ENCODE measurements around the gene PXMP4.
"Not testable (repeated sequence)": the region's sequence is repeated elsewhere in the genome, so short reads cannot be mapped to it uniquely, and the experiment has no call there.

The PXMP4 gene

DNA sequence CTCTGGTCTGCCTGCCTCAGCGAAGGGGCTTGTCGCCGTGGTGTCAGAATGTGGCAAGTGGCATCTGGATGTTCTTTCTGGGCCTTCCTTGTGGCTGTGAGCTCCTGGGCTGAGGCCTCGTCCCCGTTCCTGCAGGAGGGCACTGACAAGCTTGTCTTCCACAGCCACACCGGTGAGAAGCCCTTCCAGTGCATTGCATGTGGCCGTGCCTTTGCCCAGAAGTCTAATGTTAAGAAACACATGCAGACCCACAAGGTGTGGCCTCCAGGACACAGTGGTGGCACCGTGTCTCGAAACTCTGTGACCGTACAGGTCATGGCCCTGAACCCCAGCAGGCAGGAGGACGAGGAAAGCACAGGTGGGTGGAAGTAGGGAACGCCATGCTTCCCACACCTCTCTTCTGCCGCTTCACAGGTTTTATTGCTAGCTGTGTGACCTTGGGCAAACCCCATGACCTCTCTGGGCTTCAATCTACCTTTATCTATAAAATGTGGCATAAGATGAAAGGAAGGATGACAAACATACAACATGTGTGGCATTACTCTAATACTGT lies 41.7 kb upstream of the PXMP4 start:
- Mint-ChIP-seq H3K4me1 (no peaks in the 10 kb centered on the region), H3K36me3 (ENCODE audit: low read depth) (peaks cover 27% of the 10 kb centered on the region), H3K4me3 (no peak overlapping the region), H3K27ac (no peak overlapping the region), H3K27me3 (ENCODE audit: low read depth) (no peaks in the 10 kb centered on the region), H3K9me3 (peaks cover 5% of the 10 kb centered on the region)
- TF ChIP-seq, protein P1, sequence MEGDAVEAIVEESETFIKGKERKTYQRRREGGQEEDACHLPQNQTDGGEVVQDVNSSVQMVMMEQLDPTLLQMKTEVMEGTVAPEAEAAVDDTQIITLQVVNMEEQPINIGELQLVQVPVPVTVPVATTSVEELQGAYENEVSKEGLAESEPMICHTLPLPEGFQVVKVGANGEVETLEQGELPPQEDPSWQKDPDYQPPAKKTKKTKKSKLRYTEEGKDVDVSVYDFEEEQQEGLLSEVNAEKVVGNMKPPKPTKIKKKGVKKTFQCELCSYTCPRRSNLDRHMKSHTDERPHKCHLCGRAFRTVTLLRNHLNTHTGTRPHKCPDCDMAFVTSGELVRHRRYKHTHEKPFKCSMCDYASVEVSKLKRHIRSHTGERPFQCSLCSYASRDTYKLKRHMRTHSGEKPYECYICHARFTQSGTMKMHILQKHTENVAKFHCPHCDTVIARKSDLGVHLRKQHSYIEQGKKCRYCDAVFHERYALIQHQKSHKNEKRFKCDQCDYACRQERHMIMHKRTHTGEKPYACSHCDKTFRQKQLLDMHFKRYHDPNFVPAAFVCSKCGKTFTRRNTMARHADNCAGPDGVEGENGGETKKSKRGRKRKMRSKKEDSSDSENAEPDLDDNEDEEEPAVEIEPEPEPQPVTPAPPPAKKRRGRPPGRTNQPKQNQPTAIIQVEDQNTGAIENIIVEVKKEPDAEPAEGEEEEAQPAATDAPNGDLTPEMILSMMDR (IDR thresholded peaks at IDR 0.05; ENCODE audit: unreplicated experiment in 3 of 3) = no peak

DNA sequence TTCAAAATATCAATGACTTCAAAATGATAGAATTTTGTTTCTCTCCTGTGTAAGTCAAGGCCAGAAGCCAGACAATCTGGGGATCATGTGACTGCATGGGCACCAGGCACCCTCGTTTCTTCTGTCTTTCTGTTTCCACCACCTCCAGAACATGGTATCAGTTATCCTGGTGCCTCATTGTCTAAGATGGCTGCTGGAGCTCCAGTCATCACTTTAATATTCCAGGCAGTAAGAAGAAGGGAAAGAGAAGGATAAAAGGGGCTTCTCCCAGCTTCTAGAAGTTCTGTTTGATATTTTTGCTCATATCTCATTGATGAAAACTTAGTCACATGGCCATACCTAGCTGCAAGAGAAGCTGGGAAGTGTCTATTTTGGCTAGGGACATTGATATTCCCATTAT lies 37.3 kb upstream of the PXMP4 start:
- Mint-ChIP-seq H3K27ac (no peak overlapping the region), H3K4me3 (no peak overlapping the region), H3K36me3 (ENCODE audit: low read depth) (peaks cover 33% of the 10 kb centered on the region), H3K9me3 (peaks cover 5% of the 10 kb centered on the region), H3K4me1 (no peaks in the 10 kb centered on the region), H3K27me3 (ENCODE audit: low read depth) (no peaks in the 10 kb centered on the region)
- TF ChIP-seq, protein P1 (IDR thresholded peaks at IDR 0.05; ENCODE audit: unreplicated experiment in 3 of 3) = no peak

DNA sequence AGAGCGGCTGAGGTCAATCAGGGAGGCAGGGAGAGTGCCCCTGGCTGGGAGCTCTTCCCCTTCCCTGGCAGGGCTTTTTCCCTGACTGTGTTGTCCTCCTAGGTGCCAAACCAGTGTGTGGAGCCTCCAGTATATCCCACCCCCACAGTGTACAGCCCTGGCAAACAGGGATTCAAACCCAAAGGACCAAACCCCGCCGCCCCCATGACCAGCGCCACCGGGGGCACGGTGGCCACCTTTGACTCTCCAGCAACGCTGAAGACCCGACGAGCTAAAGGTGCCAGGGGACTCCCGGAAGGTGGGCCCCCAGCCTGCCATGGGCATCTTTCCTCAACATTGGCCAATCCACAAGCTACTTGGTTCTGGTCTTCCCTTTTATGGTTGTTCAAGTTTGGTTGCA lies 36.9 kb upstream of the PXMP4 start:
- no peaks in the 10 kb centered on the region for H3K27me3 Mint-ChIP-seq (ENCODE audit: low read depth)
- TF ChIP-seq, protein P1 (IDR thresholded peaks at IDR 0.05; ENCODE audit: unreplicated experiment in 3 of 3) = no peak
- no peaks in the 10 kb centered on the region for H3K4me1 Mint-ChIP-seq
- H3K9me3 Mint-ChIP-seq = peaks cover 5% of the 10 kb centered on the region
- no peak overlapping the region for H3K27ac Mint-ChIP-seq
- no peak overlapping the region for H3K4me3 Mint-ChIP-seq
- peaks cover 31% of the 10 kb centered on the region for H3K36me3 Mint-ChIP-seq (ENCODE audit: low read depth)

DNA sequence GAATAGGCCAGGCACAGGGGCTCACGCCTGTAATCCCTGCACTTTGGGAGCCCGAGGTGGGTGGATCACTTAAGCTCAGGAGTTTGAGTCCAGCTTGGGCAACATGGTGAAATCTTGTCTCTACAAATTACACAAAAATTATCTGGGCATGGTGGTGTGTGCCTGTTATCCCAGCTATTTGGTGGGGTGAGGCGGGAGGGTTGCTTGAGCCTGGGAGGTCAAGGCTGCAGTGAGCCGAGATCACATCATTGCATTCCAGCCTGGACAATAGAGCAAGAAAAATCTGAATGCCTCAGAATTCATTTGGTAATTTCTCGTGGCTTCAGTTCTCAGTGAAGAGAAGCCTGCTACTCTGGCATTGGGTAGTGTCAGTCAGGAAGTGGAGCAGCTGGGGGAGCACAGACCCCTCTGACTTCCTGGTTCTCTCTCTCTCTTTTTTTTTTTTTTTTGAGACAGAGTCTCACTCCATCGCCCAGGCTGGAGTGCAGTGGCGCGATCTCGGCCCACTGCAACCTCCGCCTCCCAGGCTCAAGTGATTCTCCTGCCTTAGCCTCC lies 35.9 kb upstream of the PXMP4 start:
- not testable (repeated sequence) for H3K27ac Mint-ChIP-seq; H3K4me1 Mint-ChIP-seq; H3K27me3 Mint-ChIP-seq (ENCODE audit: low read depth); H3K4me3 Mint-ChIP-seq; H3K9me3 Mint-ChIP-seq
- H3K36me3 Mint-ChIP-seq (ENCODE audit: low read depth) = peaks cover 27% of the 10 kb centered on the region

DNA sequence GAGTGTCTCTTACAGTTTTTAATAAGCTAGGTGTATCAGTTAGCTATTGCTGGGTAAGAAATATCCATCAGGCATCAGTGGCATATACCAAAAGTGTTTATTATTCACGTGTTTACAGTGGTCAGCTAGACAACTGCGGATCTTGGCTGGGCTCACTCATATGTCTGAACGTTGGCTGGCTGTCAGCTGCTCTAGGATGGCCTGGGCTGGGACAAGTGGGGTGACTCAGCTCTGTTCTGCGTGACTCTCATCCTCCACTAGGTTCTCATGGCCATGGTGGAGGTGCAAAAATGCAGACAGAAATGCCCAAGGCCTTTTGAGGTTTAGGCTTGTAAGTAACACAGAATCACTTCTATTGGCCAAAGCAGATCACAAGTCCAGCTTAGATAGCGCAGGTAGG lies 33.7 kb upstream of the PXMP4 start:
- TF ChIP-seq, protein P1 (IDR thresholded peaks at IDR 0.05; ENCODE audit: unreplicated experiment in 3 of 3) = no peak
- Mint-ChIP-seq H3K4me3 (no peak overlapping the region), H3K9me3 (peaks cover 5% of the 10 kb centered on the region), H3K4me1 (no peaks in the 10 kb centered on the region), H3K27me3 (ENCODE audit: low read depth) (no peaks in the 10 kb centered on the region), H3K27ac (no peak overlapping the region), H3K36me3 (ENCODE audit: low read depth) (peaks cover 23% of the 10 kb centered on the region)

DNA sequence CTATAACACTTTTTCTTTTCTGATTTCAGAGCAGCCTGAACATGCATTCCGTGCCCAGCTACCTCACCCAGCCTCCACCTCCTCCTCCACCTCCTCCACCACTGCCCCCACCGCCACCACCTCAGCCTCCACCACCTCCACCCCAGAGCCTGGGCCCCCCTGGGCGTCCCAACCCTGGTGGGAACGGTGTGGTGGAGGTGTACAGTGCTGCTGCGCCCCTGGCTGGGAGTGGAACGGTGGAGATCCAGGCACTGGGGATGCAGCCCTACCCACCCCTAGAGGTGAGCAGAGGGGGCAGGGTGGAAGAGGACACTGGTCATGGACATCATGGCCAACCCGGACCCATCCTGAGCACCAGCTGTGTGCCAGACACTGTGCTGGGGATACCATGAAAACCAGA lies 33.0 kb upstream of the PXMP4 start:
- no peak overlapping the region for H3K4me3 Mint-ChIP-seq
- H3K4me1 Mint-ChIP-seq = no peaks in the 10 kb centered on the region
- H3K36me3 Mint-ChIP-seq (ENCODE audit: low read depth) = peaks cover 20% of the 10 kb centered on the region
- TF ChIP-seq, protein P1 (IDR thresholded peaks at IDR 0.05; ENCODE audit: unreplicated experiment in 3 of 3) = no peak
- no peak overlapping the region for H3K27ac Mint-ChIP-seq
- H3K27me3 Mint-ChIP-seq (ENCODE audit: low read depth) = no peaks in the 10 kb centered on the region
- H3K9me3 Mint-ChIP-seq = peaks cover 5% of the 10 kb centered on the region

Data from nephron (organoid).